H54 (cell line): ENCODE measurements around the gene SFT2D3.

Experiments
- DNase-seq: peaks from one replicate; pipeline ENCODE4 v3.0.0; 2011; ENCODE audit warnings: low spot score, mixed read lengths; ENCODE audit not compliant: insufficient read length
- FAIRE-seq: peaks from 3 replicates; lab custom pipeline; 2011; peaks lifted over from hg19 to GRCh38; lab: Jason Lieb, UNC
- POLR2A ChIP-seq: IDR thresholded peaks from 2 replicates; pipeline ENCODE4 v1.6.1; 2011; ENCODE audit warnings: low read depth, mild to moderate bottlenecking, low read length

Gene SFT2D3

DNA sequence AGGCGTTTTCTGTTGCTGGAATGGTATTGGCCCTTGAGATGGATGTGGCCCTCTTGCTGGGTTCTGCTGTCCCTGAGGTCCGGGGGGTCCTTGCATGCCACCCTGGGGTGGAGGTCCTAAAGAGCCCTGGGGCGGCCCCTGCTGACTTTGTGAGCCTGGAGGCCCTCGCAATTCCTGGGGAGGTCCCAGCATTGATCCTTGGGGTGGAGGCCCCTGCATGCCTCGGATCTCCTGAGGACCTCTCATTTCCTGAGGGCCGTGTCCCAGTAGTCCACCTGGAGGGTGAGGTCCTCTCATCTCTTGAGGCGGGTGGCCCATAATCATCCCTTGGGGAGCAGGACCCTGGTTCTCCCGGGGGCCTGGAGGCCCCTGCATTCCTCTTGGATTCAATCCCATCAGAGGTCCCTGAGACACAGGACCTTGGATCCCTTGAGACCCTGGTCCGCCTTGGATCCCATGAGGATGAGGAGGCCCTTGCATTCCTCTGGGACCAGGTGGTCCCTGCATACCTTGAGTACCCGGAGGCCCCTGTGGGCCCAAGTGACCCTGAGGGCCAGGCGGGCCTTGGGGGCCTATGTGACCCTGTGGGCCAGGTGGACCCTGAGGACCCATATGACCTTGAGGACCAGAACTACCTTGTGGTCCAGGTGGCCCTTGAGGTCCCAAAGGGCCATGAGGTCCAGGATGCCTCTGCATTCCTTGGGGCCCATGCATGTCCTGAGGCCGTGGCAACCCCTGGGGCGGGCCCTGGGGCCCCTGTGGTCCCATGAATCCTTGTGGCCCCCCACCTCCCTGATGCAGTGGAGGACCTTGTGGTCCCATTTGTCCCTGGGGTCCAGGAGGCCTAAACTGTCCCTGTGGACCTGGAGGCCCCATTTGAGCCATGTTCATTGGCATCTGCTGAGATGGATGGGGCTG lies 18.3 kb downstream of the SFT2D3 start:
- no peak for TF ChIP-seq POLR2A
- FAIRE-seq = no peak

DNA sequence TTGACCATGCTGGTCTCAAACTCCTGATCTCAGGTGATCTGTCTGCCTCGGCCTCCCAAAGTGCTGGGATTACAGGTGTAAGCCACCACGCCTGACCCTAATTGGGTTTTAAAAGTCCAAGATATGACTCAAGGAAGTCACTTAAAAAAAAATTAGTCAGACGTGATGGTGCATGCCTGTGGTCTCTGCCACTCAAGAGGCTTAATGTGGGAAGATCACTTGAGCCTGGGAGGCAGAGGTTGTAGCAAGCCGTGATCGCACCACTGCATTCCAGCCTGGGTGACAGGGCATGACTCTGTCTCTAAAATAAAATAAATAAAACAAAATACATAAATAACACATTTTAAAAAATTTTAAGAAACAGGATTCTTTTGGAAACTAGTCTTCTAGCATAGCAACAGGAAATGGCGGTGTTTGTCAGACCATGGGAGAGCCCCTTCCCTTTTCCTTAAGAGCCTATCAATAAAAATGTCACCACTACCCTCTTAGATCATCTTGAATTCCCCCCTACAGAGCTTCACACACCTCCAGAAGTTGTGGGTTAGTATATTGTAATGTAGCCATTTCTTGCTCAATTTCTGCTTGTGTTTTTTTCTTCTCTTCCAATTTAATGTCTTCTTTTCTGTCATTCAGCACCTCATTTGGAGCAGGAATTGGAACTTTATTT lies 20.1 kb downstream of the SFT2D3 start:
- TF ChIP-seq POLR2A = no peak
- FAIRE-seq (no peak), DNase-seq (no peak)

More for the DNA sequence above, 18.3 kb downstream of the SFT2D3 start:
- DNase-seq = no peak

DNA sequence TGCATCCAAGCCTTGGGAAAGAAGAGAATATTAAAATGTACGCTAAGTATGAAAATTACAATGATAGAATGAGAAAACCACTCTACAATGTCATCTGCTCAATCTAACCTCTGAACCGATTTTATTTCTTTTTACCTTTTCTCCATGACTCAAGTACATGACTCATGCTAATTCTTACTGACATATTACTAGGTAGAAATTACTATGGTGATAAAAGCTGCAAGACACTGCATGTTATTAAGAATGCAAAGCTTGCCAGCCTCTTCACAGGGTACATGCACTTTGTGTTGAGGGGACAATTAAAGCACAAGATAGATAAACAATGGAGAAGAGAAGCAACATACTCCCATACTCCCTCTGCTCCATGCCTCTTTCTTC lies 20.7 kb downstream of the SFT2D3 start:
- no peak for DNase-seq
- FAIRE-seq = peak; percentile 55
- no peak for TF ChIP-seq POLR2A

DNA sequence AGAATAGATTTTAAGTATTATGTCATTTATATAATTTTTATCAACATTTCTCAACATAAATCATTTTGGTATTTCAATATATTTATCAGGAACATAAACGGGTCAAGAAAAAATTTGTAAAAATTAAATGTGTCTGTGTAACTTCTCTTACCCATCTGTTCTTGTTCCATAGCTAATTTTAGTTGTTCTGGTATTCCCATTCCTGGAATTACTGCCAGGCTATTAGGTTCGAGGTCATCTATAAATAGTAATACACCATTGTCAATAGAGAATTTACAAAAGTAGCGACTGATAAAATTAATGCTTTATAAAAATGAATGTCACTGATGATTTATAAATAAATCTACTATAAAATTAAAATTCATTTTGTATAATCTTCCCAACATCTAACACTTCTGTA lies 21.5 kb downstream of the SFT2D3 start:
- DNase-seq (no peak), FAIRE-seq (no peak)
- no peak for TF ChIP-seq POLR2A

DNA sequence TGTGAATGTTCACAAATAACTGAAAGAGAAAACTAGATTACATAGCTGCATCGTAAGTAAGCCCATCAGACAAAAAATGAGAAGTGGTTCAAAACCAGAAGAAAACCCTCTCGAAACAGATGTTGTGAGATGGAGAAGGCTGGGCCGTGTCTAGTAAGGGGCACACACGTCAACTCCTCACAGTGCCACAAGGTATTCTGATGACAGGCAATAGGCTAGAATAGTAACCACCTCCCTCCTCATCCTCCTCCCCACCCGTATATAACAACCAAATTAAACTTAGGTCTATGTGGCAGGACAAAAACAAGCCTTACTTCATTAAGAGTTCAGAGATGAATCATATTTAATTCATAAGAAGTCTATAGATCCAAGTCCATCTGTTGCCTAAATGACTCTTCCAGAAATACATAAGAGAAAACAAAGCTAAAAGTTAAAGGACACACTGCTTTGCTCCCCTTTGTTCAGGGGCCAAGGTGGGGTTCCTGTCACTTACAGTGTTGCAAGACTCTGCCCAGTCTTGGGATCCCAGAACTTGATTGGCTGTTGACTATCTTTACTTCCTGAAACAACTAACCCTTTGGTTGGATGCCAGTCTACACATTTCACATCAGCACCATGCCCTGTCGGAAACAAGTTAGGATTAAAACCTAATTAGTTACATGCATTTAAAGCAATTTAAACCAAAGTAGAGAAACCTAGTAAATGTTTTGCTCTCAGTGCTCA lies 25.0 kb downstream of the SFT2D3 start:
- peak; percentile 36 for FAIRE-seq
- no peak for TF ChIP-seq POLR2A

DNA sequence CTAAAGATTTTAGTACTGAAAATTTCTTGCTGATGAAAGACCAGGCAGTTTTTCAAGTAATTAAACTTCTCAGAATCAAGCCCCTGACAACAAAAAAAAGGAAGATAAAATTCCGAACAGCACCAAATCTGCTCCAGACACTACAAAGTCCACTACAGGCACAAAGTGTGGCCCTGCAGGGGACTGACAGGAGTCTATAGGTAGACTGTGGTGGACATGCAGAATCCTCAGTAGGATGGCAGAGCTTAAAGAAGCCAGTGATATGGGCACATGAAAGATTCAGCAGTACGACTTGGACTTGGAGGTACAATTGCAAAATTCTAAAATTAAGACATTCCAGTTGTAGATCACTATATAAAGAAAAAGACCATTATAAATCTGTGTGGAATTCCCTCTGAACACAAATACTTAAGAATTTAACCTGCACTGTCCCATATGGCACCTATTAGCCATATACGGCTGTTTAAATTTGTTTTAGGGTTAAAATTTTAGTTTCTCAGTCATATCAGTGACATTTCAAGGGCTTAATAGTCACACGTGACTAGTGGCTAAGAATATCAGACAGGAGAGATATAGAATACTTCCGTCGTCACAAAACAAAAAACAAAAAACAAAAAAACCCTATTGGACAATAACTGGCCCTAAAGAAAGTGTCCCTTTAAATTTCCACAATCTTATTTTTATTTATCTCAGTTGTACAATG lies 32.0 kb downstream of the SFT2D3 start:
- DNase-seq (no peak), FAIRE-seq (no peak)
- TF ChIP-seq POLR2A = no peak

More for the DNA sequence above, 25.0 kb downstream of the SFT2D3 start:
- DNase-seq = no peak

DNA sequence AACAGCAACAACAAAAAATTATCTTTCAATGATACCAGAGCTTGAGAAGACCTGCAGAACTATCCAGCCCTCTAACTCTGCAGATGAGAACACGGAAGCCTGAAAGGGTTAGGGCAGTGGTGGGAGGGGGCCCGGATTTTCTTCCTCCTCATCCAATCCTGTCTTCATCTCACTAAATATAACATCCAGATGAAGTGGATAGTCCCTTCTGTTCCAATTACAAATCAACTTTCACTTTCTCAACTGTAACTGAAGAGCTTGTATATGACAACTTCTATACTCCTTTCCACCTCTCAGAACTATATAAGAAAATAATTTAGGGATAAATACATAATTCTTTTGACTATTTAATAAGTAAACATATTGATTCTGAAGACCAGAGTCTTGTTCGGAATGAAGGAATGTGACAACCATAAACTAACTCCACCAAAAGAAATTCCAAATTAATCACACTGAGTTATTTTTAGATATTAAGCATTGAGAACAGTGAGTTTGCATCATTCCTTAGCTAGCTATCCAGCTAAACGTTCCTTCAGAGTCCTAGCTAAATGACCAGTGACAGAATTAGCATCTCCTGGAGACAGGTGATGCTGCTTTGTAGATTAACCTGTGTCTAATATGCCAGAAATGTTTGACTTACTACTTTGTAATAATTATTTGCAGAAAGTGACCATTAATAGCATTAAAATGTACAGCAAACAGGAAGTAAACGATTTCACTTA lies 32.7 kb downstream of the SFT2D3 start:
- DNase-seq (no peak), FAIRE-seq (no peak)
- no peak for TF ChIP-seq POLR2A

DNA sequence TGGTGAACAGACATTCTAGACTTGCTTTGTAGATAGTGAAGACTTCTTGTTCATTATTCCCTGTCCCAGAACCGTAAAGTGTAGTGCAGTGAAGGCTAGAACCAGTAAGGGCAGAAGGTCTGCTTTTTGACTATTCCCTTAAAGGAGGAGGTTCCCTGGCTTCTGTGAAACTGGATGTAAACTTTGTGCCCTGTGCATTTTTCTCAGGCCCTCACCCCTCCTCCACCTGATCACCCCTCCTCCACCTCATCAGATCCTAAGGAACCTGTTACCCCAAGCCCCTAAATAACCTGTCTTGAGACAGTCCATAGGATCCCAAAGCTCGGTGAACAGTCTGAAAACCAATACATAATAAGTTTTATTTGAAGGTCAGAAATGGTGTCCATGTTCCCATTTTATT lies 33.7 kb downstream of the SFT2D3 start:
- FAIRE-seq = no peak
- DNase-seq = no peak
- no peak for TF ChIP-seq POLR2A

DNA sequence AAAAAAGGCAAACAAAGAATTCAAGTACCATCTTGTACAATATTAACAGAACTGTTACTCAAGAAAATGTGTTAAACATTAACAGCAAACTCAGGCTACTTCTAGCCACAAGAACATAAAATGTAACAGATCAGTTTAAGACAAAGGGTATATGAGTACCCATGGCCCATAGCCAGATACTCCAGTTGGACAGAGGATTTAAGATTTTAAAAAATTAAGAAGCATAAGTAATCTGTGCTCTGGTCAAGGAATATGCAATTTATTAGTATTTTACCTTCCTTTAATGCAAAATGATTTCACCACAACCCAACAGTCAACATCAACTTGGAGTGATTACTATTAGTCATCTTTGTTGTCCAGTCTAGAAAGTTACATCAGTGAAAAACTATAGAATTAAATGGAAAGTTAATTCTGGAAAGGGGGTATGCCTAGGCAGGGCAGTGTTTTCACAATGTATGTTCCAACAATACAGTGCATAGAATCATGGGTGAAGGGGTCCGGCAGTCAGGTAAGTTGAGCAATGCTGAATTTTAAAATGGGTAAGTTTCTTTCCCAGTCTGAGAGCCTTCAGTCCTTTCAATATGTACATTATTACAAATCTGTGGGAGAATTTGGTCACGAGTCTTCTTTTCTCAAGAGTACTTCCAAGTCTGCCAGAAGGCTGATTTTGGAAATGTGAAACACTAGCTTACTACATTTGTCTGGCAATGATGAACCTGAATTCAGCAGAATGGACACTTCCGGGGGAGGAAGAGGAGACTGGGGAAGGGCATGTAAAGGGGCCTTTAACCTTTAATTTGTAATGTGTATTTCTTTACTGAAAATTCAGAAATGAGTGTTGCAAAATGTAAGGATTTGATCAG lies 34.5 kb downstream of the SFT2D3 start:
- no peak for TF ChIP-seq POLR2A
- DNase-seq = no peak

DNA sequence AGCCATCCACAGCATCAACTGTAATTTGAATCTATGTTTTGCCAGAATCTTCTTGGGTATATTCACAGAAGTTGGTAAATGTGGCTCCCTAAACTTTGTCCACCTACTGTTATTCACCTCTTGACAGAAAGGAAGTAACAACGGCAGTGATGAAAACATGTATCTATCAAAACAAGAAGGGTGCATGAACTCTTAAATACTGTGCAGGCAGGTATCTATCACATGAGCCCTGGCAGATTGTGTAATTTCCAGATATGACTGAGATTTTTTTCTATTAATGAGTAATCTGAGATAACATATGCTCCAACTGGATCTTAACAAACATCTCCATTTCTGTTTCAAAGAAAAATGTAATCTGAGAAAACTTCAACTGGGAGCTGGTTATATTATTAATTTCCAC lies 36.6 kb downstream of the SFT2D3 start:
- FAIRE-seq (no peak), DNase-seq (no peak)
- TF ChIP-seq POLR2A = no peak

More for the DNA sequence above, 34.5 kb downstream of the SFT2D3 start:
- no peak for FAIRE-seq

DNA sequence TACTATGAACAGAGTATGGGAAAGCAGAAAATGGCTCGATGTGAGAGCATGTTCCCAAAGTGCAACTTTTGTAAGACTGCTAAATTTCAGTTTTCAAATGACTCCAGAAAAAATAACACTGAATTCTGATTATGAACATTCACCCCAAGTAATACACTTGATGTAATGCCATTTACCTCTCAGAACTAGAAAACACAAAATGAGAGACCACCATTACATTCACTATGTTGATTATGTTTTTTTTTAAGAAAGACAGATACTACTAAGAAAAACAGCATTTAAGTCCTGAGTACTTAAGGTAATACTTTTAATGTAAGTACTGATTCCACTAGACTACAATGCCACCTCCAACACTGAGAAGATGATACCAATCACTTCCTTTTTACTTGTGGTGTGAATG lies 38.5 kb downstream of the SFT2D3 start:
- TF ChIP-seq POLR2A = no peak
- no peak for DNase-seq
- no peak for FAIRE-seq

DNA sequence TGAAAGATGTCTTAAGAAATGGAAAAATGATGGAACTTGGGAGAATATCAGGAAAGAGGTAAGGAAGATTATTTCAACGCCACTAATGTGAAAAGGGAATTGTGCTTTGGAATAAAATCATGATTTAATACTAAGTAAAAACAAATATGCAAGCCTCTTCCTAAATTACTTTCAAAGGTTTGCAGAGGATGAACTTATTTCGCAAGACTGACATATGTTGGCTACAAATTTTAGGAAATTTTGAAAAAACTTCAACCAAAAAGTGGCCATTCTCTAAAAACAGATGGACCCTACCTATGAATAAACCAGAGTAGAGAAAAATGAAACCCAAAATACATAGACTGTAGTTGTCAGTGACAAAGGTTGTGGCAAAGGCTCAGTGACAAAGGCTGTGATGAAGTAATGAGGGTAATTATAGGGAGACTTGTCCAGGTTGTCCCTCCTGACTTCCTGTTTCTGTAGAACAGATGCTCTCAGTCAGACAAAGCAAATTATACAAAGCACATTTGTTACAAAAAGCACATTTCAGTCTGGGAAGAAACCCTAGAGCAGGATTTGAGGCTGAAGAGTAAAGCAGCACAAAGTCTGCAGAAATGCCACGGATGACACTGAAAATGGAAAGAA lies 39.5 kb downstream of the SFT2D3 start:
- DNase-seq = no peak
- TF ChIP-seq POLR2A = no peak
- peak; percentile 52 for FAIRE-seq
